SH-SY5Y (cell line): ENCODE measurements around the gene RNF149.

Experiments
- GATA2 ChIP-seq: IDR thresholded peaks from 2 replicates; pipeline ENCODE4 v1.6.1; 2011; ENCODE audit warnings: mild to moderate bottlenecking, low read depth, low read length
- GATA3 ChIP-seq: IDR thresholded peaks from 2 replicates; pipeline ENCODE4 v1.6.1; 2011; ENCODE audit warnings: low read depth, mild to moderate bottlenecking, low read length, moderate library complexity

The RNF149 gene, protein sequence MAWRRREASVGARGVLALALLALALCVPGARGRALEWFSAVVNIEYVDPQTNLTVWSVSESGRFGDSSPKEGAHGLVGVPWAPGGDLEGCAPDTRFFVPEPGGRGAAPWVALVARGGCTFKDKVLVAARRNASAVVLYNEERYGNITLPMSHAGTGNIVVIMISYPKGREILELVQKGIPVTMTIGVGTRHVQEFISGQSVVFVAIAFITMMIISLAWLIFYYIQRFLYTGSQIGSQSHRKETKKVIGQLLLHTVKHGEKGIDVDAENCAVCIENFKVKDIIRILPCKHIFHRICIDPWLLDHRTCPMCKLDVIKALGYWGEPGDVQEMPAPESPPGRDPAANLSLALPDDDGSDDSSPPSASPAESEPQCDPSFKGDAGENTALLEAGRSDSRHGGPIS

DNA sequence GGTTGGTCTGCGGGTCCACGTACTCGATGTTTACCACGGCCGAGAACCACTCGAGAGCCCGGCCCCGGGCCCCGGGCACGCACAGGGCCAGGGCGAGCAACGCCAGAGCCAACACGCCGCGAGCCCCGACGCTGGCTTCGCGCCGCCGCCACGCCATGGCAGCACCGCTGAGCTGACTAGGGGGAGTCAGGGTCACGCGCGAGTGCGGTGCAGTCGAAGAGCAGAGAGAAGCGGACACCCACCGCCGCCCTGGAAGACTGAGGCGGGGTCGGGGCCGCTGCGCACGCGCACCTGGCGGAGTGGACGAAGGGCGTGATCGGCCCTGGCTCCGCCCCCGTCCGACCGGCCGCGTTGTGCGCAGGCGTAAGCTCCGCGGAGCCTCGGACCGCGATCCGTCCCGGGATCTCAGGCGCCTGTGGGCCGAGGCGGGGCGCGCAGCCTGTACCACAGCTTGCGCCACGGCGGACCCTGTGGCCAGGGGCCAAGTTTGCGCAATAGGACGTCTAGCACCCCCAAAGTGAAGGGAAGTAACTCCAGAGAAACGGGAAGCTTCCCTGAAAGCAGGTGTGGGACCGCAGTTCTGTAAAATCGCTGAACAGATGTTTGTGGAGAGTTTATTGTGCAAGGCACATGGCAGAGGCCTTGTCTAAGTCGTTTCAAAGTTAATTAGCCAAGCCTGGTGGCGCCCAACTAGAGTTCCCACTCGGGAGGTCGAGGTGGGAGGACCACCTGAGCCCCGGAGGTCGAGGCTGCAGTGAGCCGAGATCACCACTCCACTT lies at the start of gene RNF149:
RNF149 (minus strand) TSS at position 270 of the 779 bp plus-strand sequence; CDS start at position 157, 113 bp downstream.
- TF ChIP-seq GATA2 (no peak), GATA3 (no peak)

DNA sequence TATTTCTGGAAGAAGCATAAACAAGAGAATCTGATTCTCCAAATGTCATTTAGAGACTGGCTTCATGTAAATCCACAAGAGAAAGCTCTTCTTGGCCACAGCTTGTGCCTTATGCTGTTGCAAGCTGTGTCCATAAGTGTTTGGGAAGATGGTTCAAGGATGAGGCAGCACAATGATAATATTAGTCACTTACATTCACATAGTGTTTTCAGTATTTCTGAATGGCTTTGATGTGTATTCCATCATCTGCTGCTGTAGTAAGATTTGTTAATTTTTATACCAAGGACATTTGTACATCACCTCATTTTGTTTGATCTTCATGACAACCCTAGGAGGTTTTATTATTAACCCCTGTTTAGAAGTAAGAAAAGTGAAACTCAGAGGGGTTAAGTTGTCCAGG lies 48.9 kb upstream of the RNF149 start:
- no peak for TF ChIP-seq GATA3
- no peak for TF ChIP-seq GATA2

GRCh38 chr2:101356521-101356920 lies 48.0 kb upstream of the RNF149 start:
- no peak for TF ChIP-seq GATA2

- no peak for TF ChIP-seq GATA3
- no peak for TF ChIP-seq GATA2
Measured at GRCh38 chr2:101356055-101356454, 47.6 kb upstream of the RNF149 start.

GRCh38 chr2:101355401-101356054 lies 47.0 kb upstream of the RNF149 start:
- TF ChIP-seq GATA2 (no peak), GATA3 (no peak)

GRCh38 chr2:101354420-101355311 lies 46.2 kb upstream of the RNF149 start:
- no peak for TF ChIP-seq GATA2
- no peak for TF ChIP-seq GATA3

DNA sequence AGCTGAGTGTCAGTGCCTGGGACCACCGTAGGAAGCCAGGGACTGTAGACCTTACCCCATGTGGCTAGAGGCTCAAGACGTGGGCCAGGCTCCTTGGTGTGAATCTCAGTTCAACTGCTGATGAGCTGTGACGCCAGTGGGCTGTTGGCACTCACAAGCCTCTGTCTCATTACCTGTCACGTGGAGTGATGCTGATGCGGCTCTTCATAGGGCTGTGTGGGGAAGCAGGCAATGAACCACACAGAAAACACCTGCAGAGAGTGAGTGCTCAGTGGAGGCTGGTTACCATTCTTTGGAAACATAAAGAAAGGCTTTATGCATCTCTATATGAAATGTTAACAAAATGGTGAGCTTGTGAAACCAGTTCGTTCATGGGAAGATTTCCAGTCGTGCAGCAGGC lies 42.7 kb upstream of the RNF149 start:
- no peak for TF ChIP-seq GATA3
- TF ChIP-seq GATA2: no peak

DNA sequence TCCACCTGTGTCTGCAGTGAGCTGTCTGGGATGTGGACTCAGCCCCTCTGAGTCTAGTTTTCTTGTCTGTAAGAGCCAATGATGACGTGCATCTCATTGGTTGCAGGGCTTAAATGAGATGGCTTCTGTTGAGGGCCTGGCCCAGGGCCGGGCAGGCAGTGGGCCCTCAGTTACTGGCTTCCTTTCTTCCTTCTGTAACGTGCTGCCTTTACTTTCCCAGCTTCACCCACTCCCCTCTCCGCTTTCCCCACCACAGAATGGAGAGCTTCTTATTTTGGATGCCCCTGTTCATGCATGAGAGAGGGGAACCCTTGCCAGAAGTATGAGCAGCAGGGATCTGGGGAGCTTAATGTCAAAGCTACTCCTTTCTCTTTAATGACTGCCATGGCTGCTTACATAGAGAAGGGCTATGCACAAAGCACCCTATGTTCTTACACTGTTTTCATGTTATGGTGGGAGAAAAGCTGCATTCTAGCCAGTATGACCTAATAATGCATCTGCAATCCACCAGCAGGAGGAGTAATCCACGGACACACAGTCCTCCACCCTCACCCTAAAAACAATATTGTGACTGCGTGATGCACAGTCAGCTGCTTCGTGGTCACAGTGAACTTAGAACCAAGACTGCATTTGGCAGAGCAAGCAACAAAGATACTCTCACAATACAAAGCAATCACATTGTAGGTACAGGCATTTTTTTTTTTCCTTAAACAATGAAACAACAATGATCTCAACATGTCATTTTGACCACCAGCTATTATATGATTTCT lies 41.6 kb upstream of the RNF149 start:
- no peak for TF ChIP-seq GATA2
- TF ChIP-seq GATA3: no peak

DNA sequence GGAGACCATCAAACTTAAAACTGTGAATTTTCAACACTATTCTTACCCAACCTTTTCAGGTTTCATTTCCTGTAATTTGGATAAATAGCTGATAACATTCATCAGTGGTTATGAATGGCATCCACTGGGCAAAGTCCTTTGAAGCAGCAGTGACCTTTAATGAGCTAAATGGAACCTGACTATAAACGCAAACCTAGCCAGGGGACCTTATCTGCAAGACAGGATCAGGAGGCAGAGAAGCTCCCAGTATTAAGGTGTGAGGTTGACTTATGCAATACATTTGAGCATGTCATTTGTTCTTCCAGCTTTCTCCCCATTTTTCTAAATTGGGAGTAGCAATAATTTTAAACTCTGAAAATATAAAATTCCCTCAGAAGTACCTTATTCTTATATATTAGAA lies 40.4 kb upstream of the RNF149 start:
- no peak for TF ChIP-seq GATA3
- TF ChIP-seq GATA2: no peak

DNA sequence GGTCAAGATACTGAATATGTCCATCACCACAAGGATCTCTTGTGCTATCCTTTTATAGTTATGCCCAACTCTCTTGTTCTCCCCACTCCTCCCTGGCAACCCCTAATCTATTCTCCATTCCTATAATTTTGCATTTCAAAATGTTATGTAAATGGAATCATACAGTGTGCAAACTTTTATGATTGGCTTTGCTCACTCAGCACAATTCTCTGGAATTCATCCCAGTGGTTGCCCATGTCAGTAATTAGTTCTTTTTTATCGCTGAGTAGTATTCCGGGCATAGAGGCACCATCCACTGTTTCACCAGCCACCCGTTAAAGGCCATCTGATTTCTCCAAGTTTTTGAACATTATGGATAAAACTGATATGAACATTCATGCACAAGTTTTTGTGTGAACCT lies 38.4 kb upstream of the RNF149 start:
- no peak for TF ChIP-seq GATA3
- no peak for TF ChIP-seq GATA2

- no peak for TF ChIP-seq GATA2
- TF ChIP-seq GATA3: no peak
Measured at GRCh38 chr2:101344137-101344536, 35.6 kb upstream of the RNF149 start.

DNA sequence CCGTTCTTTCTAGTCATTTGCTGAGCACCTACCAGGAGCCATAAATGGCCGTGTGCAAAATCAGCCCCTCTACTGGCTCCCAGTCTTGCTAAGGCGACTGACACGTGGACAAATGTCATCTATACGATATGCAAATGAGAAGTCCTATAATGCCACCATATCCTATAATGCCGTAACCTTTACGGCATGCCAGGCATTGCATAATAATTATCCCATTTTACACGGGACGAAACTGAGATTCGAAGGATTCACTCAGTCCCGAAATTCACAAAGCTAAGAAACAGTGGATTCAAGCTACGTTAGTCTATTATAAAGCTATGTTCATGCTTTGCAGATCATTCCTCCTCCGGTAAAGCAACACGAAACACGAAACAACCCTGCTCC lies 34.1 kb upstream of the RNF149 start:
- TF ChIP-seq GATA2: no peak
- no peak for TF ChIP-seq GATA3

DNA sequence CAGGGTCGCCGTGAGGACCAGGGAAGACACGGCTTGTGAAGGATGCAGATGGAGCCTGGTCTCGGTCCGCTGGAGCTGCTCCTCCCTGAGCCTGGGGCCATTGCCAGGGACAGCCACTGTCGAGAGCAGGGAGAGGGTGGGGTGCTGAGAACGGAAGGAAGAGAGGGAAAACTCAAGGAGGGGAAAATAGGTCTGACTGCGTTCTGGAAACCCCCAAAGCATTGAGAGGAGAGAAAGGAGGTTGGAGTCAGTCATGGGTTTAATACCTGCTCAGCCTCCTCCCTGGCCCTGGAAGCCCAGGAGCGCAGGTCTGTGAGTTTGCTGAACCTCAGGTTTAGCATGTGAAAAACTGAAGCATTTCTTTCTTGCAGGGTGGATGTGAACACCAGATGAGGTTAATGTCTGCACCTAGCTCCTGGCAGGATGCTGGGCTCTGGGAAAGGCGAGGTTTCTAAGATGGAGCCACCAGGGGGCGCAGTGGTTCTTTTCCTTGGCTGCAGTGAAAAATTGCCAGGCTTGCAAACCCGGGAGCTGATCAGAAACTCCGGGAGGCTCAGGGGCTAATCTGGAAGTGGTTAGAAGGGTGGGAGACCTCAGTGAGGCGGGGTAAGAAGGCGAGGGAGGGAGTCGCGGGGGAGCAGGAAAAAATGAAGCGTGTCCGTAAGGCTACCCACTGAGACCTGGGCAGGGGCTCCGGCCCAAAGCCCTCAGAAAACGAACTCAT lies 33.6 kb upstream of the RNF149 start:
- TF ChIP-seq GATA3 (no peak), GATA2 (no peak)
